ENCODE measurements around the gene PTPN3. TPM values are rescaled to one million over a fixed set of nuclear protein-coding genes. Genes with fewer than 3 reads are reported as not detected.

PTPN3 gene
- total and polyA plus RNA-seq, 10 of the 15 experiments (the other 5 are each of a cell fraction or from before 2014, with no cell fraction given) = 0.18 to 1.3 (median 0.39) TPM

GRCh38 chr9:109491590-109491989 lies 6.5 kb downstream of the PTPN3 start:
- no peaks in the 10 kb centered on the region for H3K9me3 ChIP-seq (replicated peaks; ENCODE audit: control insufficient read depth, insufficient read depth, low read length)
- ATAC-seq (no peak), FAIRE-seq (no peak), DNase-seq (ENCODE audit: low read depth, low spot score) (no peak)
- H3K36me3 ChIP-seq (ENCODE audit: control insufficient read depth in 2 of 2, insufficient read depth in 2 of 2, low read length in 1 of 2) = no peaks in the 10 kb centered on the region
- intact Hi-C loops (cut with micrococcal nuclease; ENCODE audit: unreplicated experiment) (no loop called here), in situ Hi-C loops (cut with MboI) (no loop called here)
- H2AFZ ChIP-seq (ENCODE audit: control insufficient read depth, low read depth, low read length) = no peak overlapping the region
- POLR2A ChIA-PET = no interaction called here
- TF ChIP-seq BHLHE40 (IDR thresholded peaks at IDR 0.05; ENCODE audit: borderline replicate concordance in 1 of 2, low read depth in 2 of 2, low read length in 1 of 2) = no peak
- TF ChIP-seq ESRRA (IDR thresholded peaks at IDR 0.05; ENCODE audit: low read length) = no peak
- no peak for TF ChIP-seq MYB (IDR thresholded peaks at IDR 0.05; ENCODE audit: borderline replicate concordance, low read depth, low read length)
- TF ChIP-seq TARDBP (IDR thresholded peaks at IDR 0.05; ENCODE audit: borderline replicate concordance) = no peak
- no peak for TF ChIP-seq SUZ12 (IDR thresholded peaks at IDR 0.05; ENCODE audit: unreplicated experiment)
- no peak for TF ChIP-seq ZNF274 (IDR thresholded peaks at IDR 0.05; ENCODE audit: insufficient read depth, insufficient read length)
- no peak for TF ChIP-seq MEF2B (IDR thresholded peaks at IDR 0.05; ENCODE audit: partially characterized antibody, poor library complexity, severe bottlenecking)
- TF ChIP-seq SRF (IDR thresholded peaks at IDR 0.05; ENCODE audit: low read depth in 2 of 2, low read length in 2 of 2) = no peak
- TF ChIP-seq STAT1 (conservative IDR thresholded peaks at IDR 0.05) = no peak
- TF ChIP-seq ZBTB40 (IDR thresholded peaks at IDR 0.05; ENCODE audit: borderline replicate concordance) = no peak
- TF ChIP-seq CHD2 (IDR thresholded peaks at IDR 0.05; ENCODE audit: borderline replicate concordance, low read depth, low read length) = no peak
- no peaks in the 10 kb centered on the region for H4K20me1 ChIP-seq (ENCODE audit: control insufficient read depth, insufficient read depth)
- SMC1A ChIA-PET (ENCODE audit: uncharacterized antibody, unreplicated experiment) = no interaction called here
- no peak overlapping the region for H3K9ac ChIP-seq (ENCODE audit: control insufficient read depth, insufficient read depth, low read length)
- 33% methylated on average over 2 of the region's 2 CpGs for WGBS (ENCODE audit: insufficient coverage, insufficient replicate concordance, low lambda C conversion rate, missing lambda C conversion rate)
- peaks cover 0 to 6% of the 10 kb centered on the region in 2 experiments; a peak in 3 of 4 replicates for H3K27me3 ChIP-seq (replicated peaks in 1 of 2; ENCODE audit: control insufficient read depth in 2 of 2, insufficient read depth in 2 of 2, low read length in 1 of 2)
- no peak overlapping the region for H3K27ac ChIP-seq (ENCODE audit: control insufficient read depth, insufficient read depth)
- no peaks in the 10 kb centered on the region for H3K4me1 ChIP-seq (ENCODE audit: control insufficient read depth, insufficient read depth, low read length)
- BruUV-seq (replicated peaks) = no TSS peak
- CTCF ChIA-PET = no interaction called here
- H3K79me2 ChIP-seq (ENCODE audit: control insufficient read depth, insufficient read depth, low read length) = no peaks in the 10 kb centered on the region
- RAD21 ChIA-PET (ENCODE audit: unreplicated experiment) = interaction anchor here (0.6 kb wide), 1 partner anchor 249 kb away, joined by 6 read pairs; no protein-coding TSS in a partner anchor
- no peak overlapping the region for H3K4me3 ChIP-seq
- no peak overlapping the region for H3K4me2 ChIP-seq (ENCODE audit: control insufficient read depth, insufficient read depth)

Data from GM12878 (cell line).